Psoas muscle (tissue), 8 donors: ENCODE measurements around the gene P3H3. TPM values are rescaled to one million over a fixed set of nuclear protein-coding genes. Genes with fewer than 3 reads are reported as not detected.

Experiments
- ATAC-seq, 4 donors: fragments of 200-7000 bp; cut with Tn5 transposase; one replicate each; pipeline ENCODE4 v1.9.1; 2020; ENCODE audit warnings: moderate library complexity in 3 of 4, mild to moderate bottlenecking in 2 of 4
- DNase-seq, 2 donors: peaks; one replicate each; pipeline ENCODE4 v3.0.0-alpha.2; 2020
- H3K27ac ChIP-seq: fragments of 200-600 bp; one replicate; pipeline ENCODE4 v1.8.0; 2022
- H3K27me3 ChIP-seq, 3 donors: fragments of 200-600 bp in 1 of 3; one replicate each; pipeline versions ENCODE4 v1.6.1 to v1.8.0; 2013 to 2022; ENCODE audit warnings: low read length in 2 of 3, mild to moderate bottlenecking in 2 of 3, moderate library complexity in 1 of 3; ENCODE audit not compliant: insufficient read depth in 3 of 3
- H3K36me3 ChIP-seq, 2 donors: fragments of 200-600 bp in 1 of 2; one replicate each; pipeline versions ENCODE4 v1.6.1 to v1.8.0; 2013 to 2022; ENCODE audit warnings: low read depth in 1 of 2, mild to moderate bottlenecking in 1 of 2, moderate library complexity in 1 of 2; ENCODE audit not compliant: insufficient read depth in 1 of 2
- H3K4me1 ChIP-seq: fragments of 200-600 bp; one replicate; pipeline ENCODE4 v1.8.0; 2022
- H3K4me3 ChIP-seq: fragments of 200-600 bp; one replicate; pipeline ENCODE4 v1.8.0; 2022; ENCODE audit warnings: mild to moderate bottlenecking
- H3K9me3 ChIP-seq: fragments of 200-600 bp; one replicate; pipeline ENCODE4 v1.8.0; 2022
- WGBS, 3 donors: extraction: QIAGEN DNeasy Blood & Tissue Kit; methylation state at CpG; one replicate each; pipeline versions ENCODE4 v1.1.6 to v1.1.7; 2013; 5-methylcytosine and 5-hydroxymethylcytosine counted together
- intact Hi-C, 2 donors: fragments of 100-400 bp; cut with DNase I; formaldehyde crosslinking; loops; one replicate each; pipeline versions ENCODE4 v1.11.0 to v1.14.2; 2022
- polyA plus RNA-seq, 3 donors: library from polyadenylated mRNA; stranded (reverse); fragments of 200-250 nt; gene quantifications; one replicate each; pipeline ENCODE4 v1.2.3, GENCODE V29; 2013
- total RNA-seq, 4 donors: library from RNA; stranded (reverse); fragmentation: NEBNext Ultra II Directional in 2 of 4; extraction: Animal tissue kit (Norgen Biotek cat#: 25700) in 2 of 4; gene quantifications; one replicate each; pipeline versions ENCODE4 v1.2.1 to v1.2.4, GENCODE V29; 2021 to 2023
- TF ChIP-seq, protein P1 (sequence below): fragments of 200-600 bp; IDR thresholded peaks from one replicate; pipeline ENCODE4 v1.8.0; 2022; ENCODE audit warnings: antibody characterized with exemption
- donor health status: healthy with polysubstance abuse.
- donor health status: DM: no; HTN: no; CAD: no; lungs with moderate emphysema.
- donor health status: Bipolar disorder and iron deficiency.
- donor health status: healthy.
- donor health status: DM: yes; HTN: yes; CAD: no.
- donor health status: DM: no; HTN: no; CAD: no.
- donor health status: DM: no; HTN: no; CAD: no.
- donor health status: DM: yes; HTN: yes; CAD: no.

P3H3 gene
- total and polyA plus RNA-seq, 7 donors: 0.87 to 4.2 (median 1.3) TPM

DNA sequence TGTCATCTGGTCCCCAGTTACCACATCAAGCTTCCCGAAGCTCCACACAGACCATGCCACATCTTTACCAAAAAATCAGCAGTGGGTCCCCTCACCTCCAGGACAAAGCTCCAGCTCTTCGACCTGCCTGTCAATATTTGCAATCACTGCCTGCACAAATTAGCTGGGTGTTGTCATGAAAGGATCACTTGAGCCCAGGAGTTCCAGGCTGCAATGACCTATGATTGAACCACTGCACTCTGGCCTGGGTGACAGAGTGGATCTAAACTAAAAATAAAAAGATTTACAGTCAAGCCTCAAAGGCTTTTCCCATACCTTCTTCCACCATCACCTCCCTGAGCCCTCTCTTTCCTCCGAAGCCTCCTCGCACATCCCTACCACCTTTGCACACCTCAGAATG lies 31.6 kb upstream of the P3H3 start:
- Histone ChIP-seq H3K27ac (no peak overlapping the region), H3K4me1 (no peaks in the 10 kb centered on the region), H3K9me3 (no peaks in the 10 kb centered on the region), H3K4me3 (no peak overlapping the region), H3K36me3 (no peaks in the 10 kb centered on the region), H3K27me3 (peaks cover 0 to 10% (median 2%) of the 10 kb centered on the region in 3 donors)
- DNase-seq: no peak
- TF ChIP-seq, protein P1, sequence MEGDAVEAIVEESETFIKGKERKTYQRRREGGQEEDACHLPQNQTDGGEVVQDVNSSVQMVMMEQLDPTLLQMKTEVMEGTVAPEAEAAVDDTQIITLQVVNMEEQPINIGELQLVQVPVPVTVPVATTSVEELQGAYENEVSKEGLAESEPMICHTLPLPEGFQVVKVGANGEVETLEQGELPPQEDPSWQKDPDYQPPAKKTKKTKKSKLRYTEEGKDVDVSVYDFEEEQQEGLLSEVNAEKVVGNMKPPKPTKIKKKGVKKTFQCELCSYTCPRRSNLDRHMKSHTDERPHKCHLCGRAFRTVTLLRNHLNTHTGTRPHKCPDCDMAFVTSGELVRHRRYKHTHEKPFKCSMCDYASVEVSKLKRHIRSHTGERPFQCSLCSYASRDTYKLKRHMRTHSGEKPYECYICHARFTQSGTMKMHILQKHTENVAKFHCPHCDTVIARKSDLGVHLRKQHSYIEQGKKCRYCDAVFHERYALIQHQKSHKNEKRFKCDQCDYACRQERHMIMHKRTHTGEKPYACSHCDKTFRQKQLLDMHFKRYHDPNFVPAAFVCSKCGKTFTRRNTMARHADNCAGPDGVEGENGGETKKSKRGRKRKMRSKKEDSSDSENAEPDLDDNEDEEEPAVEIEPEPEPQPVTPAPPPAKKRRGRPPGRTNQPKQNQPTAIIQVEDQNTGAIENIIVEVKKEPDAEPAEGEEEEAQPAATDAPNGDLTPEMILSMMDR: no peak
- ATAC-seq: no peak
- intact Hi-C loops: no loop called here
- WGBS, 3 donors: 92% methylated on average over 4 of the region's 4 CpGs

DNA sequence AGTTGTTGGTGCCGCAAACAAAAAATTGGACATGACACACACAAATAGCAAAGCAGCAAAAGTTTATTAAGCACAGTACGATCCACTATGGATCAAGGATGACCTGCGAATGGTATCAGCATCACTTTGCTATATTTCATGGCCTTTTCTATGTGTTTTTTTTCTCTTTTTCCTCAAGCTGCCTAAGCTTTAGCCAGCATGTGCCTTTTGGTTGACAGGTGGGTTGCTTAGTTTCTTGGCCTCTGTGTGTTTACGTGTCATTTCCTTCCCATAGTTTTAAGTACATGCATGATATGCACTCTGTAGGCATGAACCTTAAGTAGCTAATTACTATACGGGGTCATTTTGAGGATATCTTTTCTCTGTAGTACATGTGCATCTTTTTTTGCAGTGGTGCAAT lies 29.1 kb upstream of the P3H3 start:
- Histone ChIP-seq H3K27ac (no peak overlapping the region), H3K36me3 (no peaks in the 10 kb centered on the region)
- WGBS, 3 donors: 86 to 87% (median 87%) methylated on average over 5 of the region's 5 CpGs

DNA sequence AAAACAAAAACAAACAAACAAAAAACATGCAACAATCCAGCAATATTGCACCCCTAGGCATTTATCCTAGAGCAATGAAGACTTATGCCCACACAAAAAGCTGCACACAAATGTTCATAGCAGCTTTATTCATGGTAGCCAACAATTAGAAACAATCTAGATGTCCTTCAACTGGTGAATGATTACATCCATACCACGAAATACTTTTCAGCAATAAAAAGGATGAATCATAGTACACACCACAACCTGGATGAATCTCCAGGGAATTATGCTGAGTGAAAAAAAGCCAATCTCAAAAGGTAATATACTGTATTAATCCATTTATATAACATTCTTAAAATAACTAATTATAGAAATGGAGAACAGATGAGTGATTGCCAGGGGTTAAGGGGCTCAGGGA lies 21.0 kb upstream of the P3H3 start:
- Histone ChIP-seq H3K4me1 (no peaks in the 10 kb centered on the region), H3K27me3 (no peaks in the 10 kb centered on the region), H3K27ac (no peak overlapping the region), H3K36me3 (no peaks in the 10 kb centered on the region), H3K9me3 (no peaks in the 10 kb centered on the region), H3K4me3 (no peak overlapping the region)
- ATAC-seq (no peak), DNase-seq (no peak)
- TF ChIP-seq, protein P1: no peak
- intact Hi-C loops: no loop called here
- WGBS, 3 donors: 61 to 86% (median 73%) methylated on average over 1 of the region's 1 CpG

More for the DNA sequence above, 29.1 kb upstream of the P3H3 start:
- TF ChIP-seq, protein P1: no peak
- peaks cover 0 to 6% (median 2%) of the 10 kb centered on the region in 3 donors for H3K27me3 ChIP-seq
- H3K9me3 ChIP-seq: no peaks in the 10 kb centered on the region
- no peak for DNase-seq
- no peak overlapping the region for H3K4me3 ChIP-seq
- no peaks in the 10 kb centered on the region for H3K4me1 ChIP-seq
- intact Hi-C loops: no loop called here
- ATAC-seq: no peak

DNA sequence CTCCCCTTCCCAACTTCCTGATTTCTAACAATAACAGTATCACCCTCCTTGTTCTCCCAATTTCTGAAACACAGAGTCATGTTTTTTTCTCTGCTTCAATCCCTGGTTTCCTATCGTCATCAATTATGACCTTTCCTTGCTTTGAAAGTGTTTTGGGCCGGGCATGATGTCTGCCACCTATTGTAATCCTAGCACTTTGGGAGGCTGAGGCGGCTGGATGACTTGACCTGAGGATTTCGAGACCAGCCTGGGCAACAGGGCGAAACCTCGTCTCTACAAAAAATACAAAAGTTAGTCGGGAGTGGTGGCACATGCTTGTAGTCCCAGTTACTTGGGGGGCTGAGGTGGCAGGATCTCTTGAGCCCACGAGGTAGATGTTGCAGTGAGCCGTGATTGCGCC lies 19.2 kb upstream of the P3H3 start:
- intact Hi-C loops: no loop called here
- H3K27ac ChIP-seq: no peak overlapping the region
- H3K4me1 ChIP-seq: no peaks in the 10 kb centered on the region
- DNase-seq (no peak), ATAC-seq (no peak)
- WGBS, 3 donors: 71 to 75% (median 72%) methylated on average over 10 of the region's 10 CpGs
- no peaks in the 10 kb centered on the region for H3K36me3 ChIP-seq
- no peaks in the 10 kb centered on the region for H3K27me3 ChIP-seq
- H3K4me3 ChIP-seq: no peak overlapping the region
- H3K9me3 ChIP-seq: no peaks in the 10 kb centered on the region
- TF ChIP-seq, protein P1: no peak

DNA sequence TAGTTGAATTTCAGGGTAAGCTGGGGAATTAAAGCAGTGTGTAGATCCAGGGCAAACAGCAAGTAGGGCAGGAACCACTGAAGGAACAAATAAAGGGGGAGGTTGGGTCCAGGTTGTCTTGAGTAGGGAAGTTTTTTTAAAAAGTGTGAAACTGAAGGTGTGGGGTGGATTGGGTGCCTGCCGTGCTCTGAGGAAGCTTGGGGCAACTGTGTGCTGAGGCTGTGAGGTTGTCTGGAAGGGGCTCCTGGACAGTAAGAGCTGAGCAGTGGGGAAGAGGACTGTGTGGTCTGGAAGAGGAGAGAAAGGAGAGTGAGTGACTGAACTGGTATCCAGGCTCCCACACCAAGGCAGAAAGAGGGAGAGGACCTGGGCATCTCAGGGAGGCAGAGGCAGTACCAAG lies 17.4 kb upstream of the P3H3 start:
- Histone ChIP-seq H3K36me3 (no peaks in the 10 kb centered on the region), H3K4me1 (no peaks in the 10 kb centered on the region), H3K27ac (no peak overlapping the region), H3K4me3 (no peak overlapping the region), H3K9me3 (no peaks in the 10 kb centered on the region), H3K27me3 (no peaks in the 10 kb centered on the region)
- ATAC-seq (no peak), DNase-seq (no peak)
- TF ChIP-seq, protein P1: no peak
- intact Hi-C loops: no loop called here
- WGBS, 3 donors: 80 to 86% (median 85%) methylated on average over 1 of the region's 1 CpG
